Activated T-helper 17 cell treated with anti-CD3 and anti-CD28 coated beads, Interleukin-2, amount 50 U/mL, for 72 hours (primary cell): ENCODE results near the gene CEP55. TPM values are rescaled to one million over a fixed set of nuclear protein-coding genes. Genes with fewer than 3 reads are reported as not detected.

Experiments used
- ATAC-seq: fragments of 150-1000 bp; cut with Tn5 transposase; replicated peaks from 2 replicates; pipeline ENCODE4 v1.10.0; 2021; ENCODE audit warnings: mild to moderate bottlenecking, moderate library complexity
- H3K27ac Mint-ChIP-seq: one replicate; pipeline ENCODE4 v1.8.0; 2022; ENCODE audit warnings: mixed read lengths
- H3K27me3 Mint-ChIP-seq: one replicate; pipeline ENCODE4 v1.8.0; 2022; ENCODE audit warnings: mixed read lengths
- H3K36me3 Mint-ChIP-seq: one replicate; pipeline ENCODE4 v1.8.0; 2022; ENCODE audit warnings: low read depth, mild to moderate bottlenecking, mixed read lengths
- H3K4me1 Mint-ChIP-seq: one replicate; pipeline ENCODE4 v1.8.0; 2022; ENCODE audit warnings: mixed read lengths
- H3K4me3 Mint-ChIP-seq: one replicate; pipeline ENCODE4 v1.8.0; 2022; ENCODE audit warnings: mild to moderate bottlenecking, mixed read lengths
- H3K9me3 Mint-ChIP-seq: one replicate; pipeline ENCODE4 v1.8.0; 2022; ENCODE audit warnings: mixed read lengths
- total RNA-seq, 2 donors: library from RNA; stranded (reverse); gene quantifications; one replicate each; pipeline ENCODE4 v1.2.3, GENCODE V29; 2022

CEP55 gene
- total RNA-seq, 2 donors from 2014 or later = 47.8 to 73.8 TPM

GRCh38 chr10:93573924-93574323 lies 77.5 kb downstream of the CEP55 start:
- Mint-ChIP-seq H3K27me3 (peaks cover 26% of the 10 kb centered on the region), H3K36me3 (no peaks in the 10 kb centered on the region), H3K4me1 (no peaks in the 10 kb centered on the region), H3K4me3 (no peak overlapping the region), H3K27ac (no peak overlapping the region), H3K9me3 (no peaks in the 10 kb centered on the region)
- no peak for ATAC-seq

GRCh38 chr10:93576888-93577287 lies 80.5 kb downstream of the CEP55 start:
- H3K27me3 Mint-ChIP-seq = peaks cover 22% of the 10 kb centered on the region
- no peak overlapping the region for H3K27ac Mint-ChIP-seq
- H3K4me1 Mint-ChIP-seq = no peaks in the 10 kb centered on the region
- no peak overlapping the region for H3K4me3 Mint-ChIP-seq
- peaks cover 11% of the 10 kb centered on the region for H3K9me3 Mint-ChIP-seq
- ATAC-seq = no peak
- no peaks in the 10 kb centered on the region for H3K36me3 Mint-ChIP-seq

- H3K4me3 Mint-ChIP-seq = no peak overlapping the region
Measured at GRCh38 chr10:93577565-93577964, 81.2 kb downstream of the CEP55 start.

More at GRCh38 chr10:93577565-93577964, 81.2 kb downstream of the CEP55 start:
- no peak for ATAC-seq
- no peaks in the 10 kb centered on the region for H3K36me3 Mint-ChIP-seq
- H3K27me3 Mint-ChIP-seq = peaks cover 17% of the 10 kb centered on the region
- peaks cover 11% of the 10 kb centered on the region for H3K9me3 Mint-ChIP-seq
- H3K4me1 Mint-ChIP-seq = no peaks in the 10 kb centered on the region
- H3K27ac Mint-ChIP-seq = no peak overlapping the region

Other genes starting within 250 kb of the CEP55 start
- 10 to 100 TPM; 30.6 to 50.2 TPM for gene MYOF, start 14.3 kb upstream of the CEP55 start, total RNA-seq
- not detected for gene FFAR4, start 70.1 kb downstream of the CEP55 start, total RNA-seq
- not detected for gene RBP4, start 104.6 kb downstream of the CEP55 start, total RNA-seq
- gene PDE6C, start 115.9 kb downstream of the CEP55 start, total RNA-seq = not detected
- gene FRA10AC1, start 206.0 kb downstream of the CEP55 start, total RNA-seq = 10 to 100 TPM; 15.5 to 19.8 TPM